Gastrocnemius medialis (tissue), 4 donors: ENCODE results near the gene BICDL2.

Source experiments
- POLR2A ChIP-seq, 2 donors: fragments of 450-650 bp; IDR thresholded peaks; one replicate each; pipeline ENCODE4 v1.6.1; 2017; ENCODE audit warnings: antibody characterized with exemption in 2 of 2, mild to moderate bottlenecking in 2 of 2, moderate library complexity in 2 of 2
- TF ChIP-seq, protein P1 (sequence below), 5 experiments: fragments of 450-650 bp in 3 of 5; fragments of 200-600 bp in 2 of 5; sonication (generic) in 2 of 5; IDR thresholded peaks in 4 of 5; conservative IDR thresholded peaks in 1 of 5; 1 replicate in 4 of 5; 2 replicates in 1 of 5; pipeline ENCODE4 v1.5.1; 2016 to 2019; ENCODE audit warnings: antibody characterized with exemption in 5 of 5, mild to moderate bottlenecking in 3 of 5, moderate library complexity in 3 of 5

DNA sequence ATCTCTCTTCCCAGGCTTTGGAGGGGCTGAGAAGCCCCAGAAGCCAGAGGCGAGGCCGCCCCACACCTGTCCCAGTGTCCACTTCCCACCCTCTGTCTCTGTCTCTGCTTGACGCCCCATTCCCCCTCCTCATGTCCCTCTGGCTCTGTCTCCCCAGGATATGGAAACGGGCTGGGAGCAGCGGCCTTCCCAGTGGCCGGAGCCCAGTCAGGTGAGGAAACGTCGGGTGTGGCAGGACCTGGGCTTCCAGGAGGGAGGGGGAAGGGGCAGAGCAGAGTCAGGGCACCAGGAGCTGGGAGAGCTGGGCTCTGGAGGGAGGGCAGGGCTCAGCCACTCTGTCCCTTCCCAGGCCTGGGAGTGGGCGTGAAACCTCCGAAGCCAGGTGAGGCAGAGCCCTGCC lies 45.9 kb downstream of the BICDL2 start:
- TF ChIP-seq, protein P1, sequence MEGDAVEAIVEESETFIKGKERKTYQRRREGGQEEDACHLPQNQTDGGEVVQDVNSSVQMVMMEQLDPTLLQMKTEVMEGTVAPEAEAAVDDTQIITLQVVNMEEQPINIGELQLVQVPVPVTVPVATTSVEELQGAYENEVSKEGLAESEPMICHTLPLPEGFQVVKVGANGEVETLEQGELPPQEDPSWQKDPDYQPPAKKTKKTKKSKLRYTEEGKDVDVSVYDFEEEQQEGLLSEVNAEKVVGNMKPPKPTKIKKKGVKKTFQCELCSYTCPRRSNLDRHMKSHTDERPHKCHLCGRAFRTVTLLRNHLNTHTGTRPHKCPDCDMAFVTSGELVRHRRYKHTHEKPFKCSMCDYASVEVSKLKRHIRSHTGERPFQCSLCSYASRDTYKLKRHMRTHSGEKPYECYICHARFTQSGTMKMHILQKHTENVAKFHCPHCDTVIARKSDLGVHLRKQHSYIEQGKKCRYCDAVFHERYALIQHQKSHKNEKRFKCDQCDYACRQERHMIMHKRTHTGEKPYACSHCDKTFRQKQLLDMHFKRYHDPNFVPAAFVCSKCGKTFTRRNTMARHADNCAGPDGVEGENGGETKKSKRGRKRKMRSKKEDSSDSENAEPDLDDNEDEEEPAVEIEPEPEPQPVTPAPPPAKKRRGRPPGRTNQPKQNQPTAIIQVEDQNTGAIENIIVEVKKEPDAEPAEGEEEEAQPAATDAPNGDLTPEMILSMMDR (IDR thresholded peaks at IDR 0.05 in 4 of 5, conservative IDR thresholded peaks at IDR 0.05 in 1 of 5) = no peak
- TF ChIP-seq POLR2A (IDR thresholded peaks at IDR 0.05) = no peak
